Nephron progenitor cell (in vitro differentiated cells): ENCODE results near the gene RBM28.

Experiments used
- DNase-seq: peaks from one replicate; pipeline ENCODE4 v3.0.0; 2021
- H3K27ac Mint-ChIP-seq: 2 replicates; pipeline ENCODE4 v1.8.0; 2021; ENCODE audit warnings: mild to moderate bottlenecking, moderate library complexity, mixed read lengths
- H3K27me3 Mint-ChIP-seq: 2 replicates; pipeline ENCODE4 v1.8.0; 2021; ENCODE audit warnings: mild to moderate bottlenecking, low read depth, mixed read lengths; ENCODE audit not compliant: poor library complexity
- H3K36me3 Mint-ChIP-seq: 2 replicates; pipeline ENCODE4 v1.8.0; 2021; ENCODE audit warnings: low read depth, mixed read lengths
- H3K4me1 Mint-ChIP-seq: 2 replicates; pipeline ENCODE4 v1.8.0; 2021; ENCODE audit warnings: mixed read lengths
- H3K4me3 Mint-ChIP-seq: 2 replicates; pipeline ENCODE4 v1.8.0; 2021; ENCODE audit warnings: mild to moderate bottlenecking, moderate library complexity, mixed read lengths
- H3K9me3 Mint-ChIP-seq: 2 replicates; pipeline ENCODE4 v1.8.0; 2021; ENCODE audit warnings: mild to moderate bottlenecking, moderate library complexity, mixed read lengths
- CTCF ChIP-seq: fragments of 200-600 bp; sonication (generic); IDR thresholded peaks from 2 replicates; pipeline ENCODE4 v1.5.0; 2021; ENCODE audit warnings: antibody characterized with exemption

RBM28 gene

GRCh38 chr7:128384726-128385125 lies 41.0 kb upstream of the RBM28 start:
- H3K27me3 Mint-ChIP-seq, result peaks cover 33% of the 10 kb centered on the region
- no peak overlapping the region for H3K4me3 Mint-ChIP-seq
- DNase-seq, result no peak
- no peak overlapping the region for H3K27ac Mint-ChIP-seq
- H3K36me3 Mint-ChIP-seq, result no peaks in the 10 kb centered on the region
- H3K9me3 Mint-ChIP-seq, result no peaks in the 10 kb centered on the region
- H3K4me1 Mint-ChIP-seq, result peaks cover 33% of the 10 kb centered on the region
- TF ChIP-seq CTCF, result no peak

GRCh38 chr7:128383776-128384175 lies 40.1 kb upstream of the RBM28 start:
- Mint-ChIP-seq H3K27me3 (peaks cover 33% of the 10 kb centered on the region), H3K9me3 (no peaks in the 10 kb centered on the region), H3K4me1 (peaks cover 32% of the 10 kb centered on the region), H3K36me3 (no peaks in the 10 kb centered on the region), H3K4me3 (no peak overlapping the region), H3K27ac (no peak overlapping the region)
- DNase-seq, result no peak
- TF ChIP-seq CTCF, result no peak

- no peaks in the 10 kb centered on the region for H3K36me3 Mint-ChIP-seq
- peaks cover 16% of the 10 kb centered on the region for H3K27me3 Mint-ChIP-seq
- H3K27ac Mint-ChIP-seq, result no peak overlapping the region
- H3K4me1 Mint-ChIP-seq, result peaks cover 31% of the 10 kb centered on the region
- TF ChIP-seq CTCF, result peak; percentile 54
- DNase-seq, result peak; percentile 57
- no peaks in the 10 kb centered on the region for H3K9me3 Mint-ChIP-seq
- no peak overlapping the region for H3K4me3 Mint-ChIP-seq
These were observed 37.6 kb upstream of the RBM28 start for GRCh38 chr7:128381161-128381821.

- Mint-ChIP-seq H3K4me1 (peaks cover 31% of the 10 kb centered on the region), H3K4me3 (no peak overlapping the region), H3K27me3 (peaks cover 11% of the 10 kb centered on the region), H3K27ac (no peak overlapping the region), H3K36me3 (no peaks in the 10 kb centered on the region), H3K9me3 (no peaks in the 10 kb centered on the region)
- DNase-seq, result no peak
- TF ChIP-seq CTCF, result no peak
These were observed 36.9 kb upstream of the RBM28 start for GRCh38 chr7:128380483-128381106.

DNA sequence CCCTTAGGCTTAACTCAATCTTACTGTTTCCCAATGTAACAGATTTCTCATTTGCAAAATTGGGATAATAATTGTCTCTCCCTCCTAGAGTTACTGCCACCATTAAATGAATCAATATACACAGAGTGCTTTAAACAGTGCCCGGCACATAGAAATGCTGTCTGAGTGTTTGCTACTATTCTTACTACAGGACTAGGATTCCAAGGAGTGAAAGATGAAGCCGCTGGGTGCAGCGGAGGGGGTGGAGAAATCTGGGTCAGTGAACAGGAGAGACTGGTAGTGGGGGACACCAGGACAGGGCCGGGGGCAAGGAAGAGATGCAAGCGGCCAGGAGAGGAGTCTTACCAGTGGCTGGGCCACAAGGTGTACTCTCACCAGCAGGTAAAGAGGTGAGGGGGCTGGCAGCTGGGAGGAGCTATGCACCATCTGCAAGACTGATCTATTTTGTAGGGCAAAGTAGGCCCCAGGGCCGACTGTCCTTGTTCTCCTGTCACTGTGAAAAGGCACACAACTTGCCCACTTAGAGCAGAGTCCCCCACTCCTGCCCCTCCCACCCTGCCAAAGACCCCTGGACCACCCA lies 36.3 kb upstream of the RBM28 start:
- no peak for DNase-seq
- H3K4me3 Mint-ChIP-seq, result peak overlapping the region; percentile 18
- TF ChIP-seq CTCF, result no peak
- H3K36me3 Mint-ChIP-seq, result no peaks in the 10 kb centered on the region
- H3K27me3 Mint-ChIP-seq, result peaks cover 10% of the 10 kb centered on the region
- no peaks in the 10 kb centered on the region for H3K9me3 Mint-ChIP-seq
- peak overlapping the region; percentile 5 for H3K27ac Mint-ChIP-seq
- H3K4me1 Mint-ChIP-seq, result peaks cover 31% of the 10 kb centered on the region
